Stimulated activated CD8-positive, alpha-beta memory T cell treated with anti-CD3 and anti-CD28 coated beads, Interleukin-7, amount 100 ng/mL, for 24 hours (primary cell): ENCODE measurements around the gene SLC5A5.

Experiments used
- DNase-seq: peaks from one replicate; pipeline ENCODE4 v3.0.0-alpha.2; 2020; ENCODE audit warnings: low read depth

Gene SLC5A5

GRCh38 chr19:17871878-17872250 lies at the start of gene SLC5A5:
Gene SLC5A5, plus strand, starts transcription at chr19:17871945. Its CDS starts 375 bp downstream, at chr19:17872320.
- no peak for DNase-seq

- no peak for DNase-seq
These were observed 47.4 kb upstream of the SLC5A5 start for GRCh38 chr19:17824339-17824738.

- no peak for DNase-seq
These were observed 45.2 kb upstream of the SLC5A5 start for GRCh38 chr19:17826508-17827056.

- no peak for DNase-seq
These were observed 41.7 kb upstream of the SLC5A5 start for GRCh38 chr19:17829855-17830566.

- DNase-seq: no peak
These were observed 41.0 kb upstream of the SLC5A5 start for GRCh38 chr19:17830567-17831418.

- DNase-seq: no peak
These were observed 40.3 kb upstream of the SLC5A5 start for GRCh38 chr19:17831419-17831888.

GRCh38 chr19:17832443-17833208 lies 39.1 kb upstream of the SLC5A5 start:
- no peak for DNase-seq

GRCh38 chr19:17834350-17835181 lies 37.2 kb upstream of the SLC5A5 start:
- no peak for DNase-seq

- DNase-seq: no peak
These were observed 36.4 kb upstream of the SLC5A5 start for GRCh38 chr19:17835182-17836006.

GRCh38 chr19:17836530-17836929 lies 35.2 kb upstream of the SLC5A5 start:
- DNase-seq: no peak

- no peak for DNase-seq
These were observed 33.8 kb upstream of the SLC5A5 start for GRCh38 chr19:17837972-17838371.

GRCh38 chr19:17840019-17840418 lies 31.7 kb upstream of the SLC5A5 start:
- DNase-seq: no peak

GRCh38 chr19:17841371-17841809 lies 30.4 kb upstream of the SLC5A5 start:
- DNase-seq: no peak

GRCh38 chr19:17841810-17842662 lies 29.7 kb upstream of the SLC5A5 start:
- peak; percentile 62 for DNase-seq

GRCh38 chr19:17842663-17843291 lies 29.0 kb upstream of the SLC5A5 start:
- no peak for DNase-seq

GRCh38 chr19:17843292-17843827 lies 28.4 kb upstream of the SLC5A5 start:
- no peak for DNase-seq

GRCh38 chr19:17843908-17844490 lies 27.7 kb upstream of the SLC5A5 start:
- no peak for DNase-seq

GRCh38 chr19:17846146-17846545 lies 25.6 kb upstream of the SLC5A5 start:
- no peak for DNase-seq
